Brain microvascular endothelial cell (primary cell): ENCODE data around the gene TMEM171.

Experiments
- DNase-seq: peaks from one replicate; pipeline ENCODE4 v3.0.0-alpha.2; 2020
- H3K27ac ChIP-seq: fragments of 250-450 bp; sonication (Bioruptor Pico); 2 replicates; pipeline ENCODE4 v1.5.1; 2020; ENCODE audit warnings: mild to moderate bottlenecking, moderate library complexity
- H3K27me3 ChIP-seq: fragments of 250-450 bp; sonication (Bioruptor Pico); replicated peaks from 2 replicates; pipeline ENCODE4 v1.5.1; 2020; ENCODE audit warnings: mild to moderate bottlenecking
- H3K36me3 ChIP-seq: fragments of 250-450 bp; sonication (Bioruptor Pico); replicated peaks from 2 replicates; pipeline ENCODE4 v1.5.1; 2020; ENCODE audit warnings: mild to moderate bottlenecking
- H3K4me3 ChIP-seq: 2 replicates; pipeline ENCODE4 v1.5.1; 2011; ENCODE audit warnings: low read depth, mild to moderate bottlenecking, control low read depth, low read length, moderate library complexity
- in situ Hi-C: cut with HindIII; loops from 2 replicates; pipeline ENCODE4 v1.10.0; 2017; ENCODE audit warnings: low sequenced_read_pairs, low pct_ligation_motif_present
- TF ChIP-seq, protein P1 (sequence below): IDR thresholded peaks from 2 replicates; pipeline ENCODE4 v1.5.1; 2011; ENCODE audit warnings: low read depth, mild to moderate bottlenecking, moderate library complexity, low read length, control low read depth, inconsistent platforms; ENCODE audit errors: missing control alignments

Gene TMEM171, protein sequence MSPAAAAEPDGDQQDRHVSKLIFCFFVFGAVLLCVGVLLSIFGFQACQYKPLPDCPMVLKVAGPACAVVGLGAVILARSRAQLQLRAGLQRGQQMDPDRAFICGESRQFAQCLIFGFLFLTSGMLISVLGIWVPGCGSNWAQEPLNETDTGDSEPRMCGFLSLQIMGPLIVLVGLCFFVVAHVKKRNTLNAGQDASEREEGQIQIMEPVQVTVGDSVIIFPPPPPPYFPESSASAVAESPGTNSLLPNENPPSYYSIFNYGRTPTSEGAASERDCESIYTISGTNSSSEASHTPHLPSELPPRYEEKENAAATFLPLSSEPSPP

DNA sequence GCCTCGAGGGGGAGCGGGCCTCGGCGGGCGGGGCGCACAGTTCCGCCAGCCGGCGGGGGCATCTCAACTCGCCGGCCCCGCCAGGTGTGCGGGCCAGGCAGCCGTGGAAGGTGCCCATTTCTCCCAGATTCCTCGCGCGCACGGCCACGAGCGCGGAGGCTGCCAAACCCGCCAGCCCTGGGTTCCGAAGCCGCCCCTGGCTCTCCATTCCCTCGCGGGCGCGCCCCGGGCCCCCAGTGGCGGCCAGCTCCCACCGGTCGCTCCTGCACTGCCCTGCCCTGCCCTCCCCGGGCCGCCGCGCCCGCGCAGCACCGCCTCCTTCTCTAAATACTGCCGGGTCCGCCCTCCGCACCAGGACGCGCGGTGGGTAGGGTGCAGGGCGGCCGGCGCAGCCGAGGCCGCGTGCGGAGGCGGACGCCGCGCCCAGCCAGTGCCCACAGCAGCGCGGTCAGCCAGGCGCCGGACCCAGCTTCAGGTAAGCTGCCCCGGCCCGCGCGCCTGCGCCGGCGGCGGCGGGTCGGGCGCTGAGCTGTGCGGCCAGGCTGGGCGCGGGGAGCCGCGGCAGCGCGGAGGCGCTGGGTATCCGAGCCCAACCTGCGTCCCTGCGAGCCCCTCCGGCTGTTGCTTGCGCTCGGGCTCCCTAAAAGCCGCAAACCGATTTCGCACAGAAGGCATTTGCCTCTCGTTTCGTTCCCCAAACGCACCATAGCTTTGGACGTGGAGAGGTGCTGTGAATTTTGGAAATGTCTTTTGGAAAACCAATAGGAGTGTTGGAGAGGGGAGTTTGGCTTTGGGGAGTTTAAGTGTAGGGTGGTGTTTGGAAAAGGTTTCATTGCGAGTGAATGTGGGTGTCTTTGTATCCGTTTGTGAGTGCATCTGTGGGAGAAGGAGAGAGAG, at the start of gene TMEM171:
TMEM171 (plus strand) TSS at position 354 of the 897 bp plus-strand sequence. CDS start 2,799 bp downstream, outside the sequence.
- peak within 1 kb of the TSS; percentile 32 for H3K27ac ChIP-seq
- TF ChIP-seq, protein P1, sequence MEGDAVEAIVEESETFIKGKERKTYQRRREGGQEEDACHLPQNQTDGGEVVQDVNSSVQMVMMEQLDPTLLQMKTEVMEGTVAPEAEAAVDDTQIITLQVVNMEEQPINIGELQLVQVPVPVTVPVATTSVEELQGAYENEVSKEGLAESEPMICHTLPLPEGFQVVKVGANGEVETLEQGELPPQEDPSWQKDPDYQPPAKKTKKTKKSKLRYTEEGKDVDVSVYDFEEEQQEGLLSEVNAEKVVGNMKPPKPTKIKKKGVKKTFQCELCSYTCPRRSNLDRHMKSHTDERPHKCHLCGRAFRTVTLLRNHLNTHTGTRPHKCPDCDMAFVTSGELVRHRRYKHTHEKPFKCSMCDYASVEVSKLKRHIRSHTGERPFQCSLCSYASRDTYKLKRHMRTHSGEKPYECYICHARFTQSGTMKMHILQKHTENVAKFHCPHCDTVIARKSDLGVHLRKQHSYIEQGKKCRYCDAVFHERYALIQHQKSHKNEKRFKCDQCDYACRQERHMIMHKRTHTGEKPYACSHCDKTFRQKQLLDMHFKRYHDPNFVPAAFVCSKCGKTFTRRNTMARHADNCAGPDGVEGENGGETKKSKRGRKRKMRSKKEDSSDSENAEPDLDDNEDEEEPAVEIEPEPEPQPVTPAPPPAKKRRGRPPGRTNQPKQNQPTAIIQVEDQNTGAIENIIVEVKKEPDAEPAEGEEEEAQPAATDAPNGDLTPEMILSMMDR, result no peak
- no peaks in the 10 kb centered on the region for H3K27me3 ChIP-seq
- peaks cover 19% of the 10 kb centered on the region for H3K36me3 ChIP-seq
- peak within 1 kb of the TSS; percentile 79 for H3K4me3 ChIP-seq
- peak; percentile 20 for DNase-seq
- in situ Hi-C loops, result no loop called here

DNA sequence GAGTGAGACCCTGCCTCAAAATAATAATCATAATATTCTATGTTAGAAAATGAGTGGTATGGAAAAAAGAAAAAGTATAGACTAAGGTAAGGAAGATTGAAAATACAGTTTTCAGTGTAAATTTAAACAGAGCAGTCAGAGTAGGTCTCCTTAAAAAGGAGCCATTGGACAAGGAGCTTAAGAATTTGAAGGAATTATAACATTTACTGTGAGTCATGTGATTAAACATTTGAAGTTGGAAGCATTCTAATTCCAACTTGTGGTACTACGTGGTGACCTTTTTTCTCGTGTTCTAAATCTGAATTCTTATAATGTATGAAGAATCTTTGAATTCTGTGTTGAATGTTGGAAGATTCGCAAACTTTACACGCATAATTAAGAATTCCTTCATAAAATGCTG, 39.3 kb upstream of the TMEM171 start:
- TF ChIP-seq, protein P1, result no peak
- no peak for DNase-seq
- H3K4me3 ChIP-seq, result no peak overlapping the region
- in situ Hi-C loops, result no loop called here
- H3K27me3 ChIP-seq, result no peaks in the 10 kb centered on the region
- H3K27ac ChIP-seq, result no peak overlapping the region
- H3K36me3 ChIP-seq, result peaks cover 9% of the 10 kb centered on the region

DNA sequence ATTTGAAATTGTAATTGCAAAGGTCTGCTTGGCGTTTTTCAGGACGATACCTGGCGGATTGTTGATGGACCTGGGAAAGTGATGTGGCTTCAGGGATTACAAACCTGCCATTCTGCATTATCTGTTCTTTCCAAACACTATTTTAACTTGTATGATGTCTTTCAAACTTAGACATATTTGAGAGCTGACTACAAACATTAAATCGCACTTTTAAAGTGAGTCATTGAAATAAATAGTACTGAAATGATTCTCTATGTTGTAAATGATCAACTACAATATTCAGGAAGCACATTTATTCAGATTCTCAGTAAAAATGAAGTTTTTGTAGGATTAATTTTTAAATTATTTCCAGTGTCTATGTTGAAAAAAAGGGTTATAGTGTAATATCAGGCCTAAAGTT, 32.3 kb upstream of the TMEM171 start:
- Histone ChIP-seq H3K4me3 (no peak overlapping the region), H3K27ac (no peak overlapping the region), H3K27me3 (no peaks in the 10 kb centered on the region), H3K36me3 (peaks cover 7% of the 10 kb centered on the region)
- TF ChIP-seq, protein P1, result no peak
- no peak for DNase-seq
- in situ Hi-C loops, result no loop called here

DNA sequence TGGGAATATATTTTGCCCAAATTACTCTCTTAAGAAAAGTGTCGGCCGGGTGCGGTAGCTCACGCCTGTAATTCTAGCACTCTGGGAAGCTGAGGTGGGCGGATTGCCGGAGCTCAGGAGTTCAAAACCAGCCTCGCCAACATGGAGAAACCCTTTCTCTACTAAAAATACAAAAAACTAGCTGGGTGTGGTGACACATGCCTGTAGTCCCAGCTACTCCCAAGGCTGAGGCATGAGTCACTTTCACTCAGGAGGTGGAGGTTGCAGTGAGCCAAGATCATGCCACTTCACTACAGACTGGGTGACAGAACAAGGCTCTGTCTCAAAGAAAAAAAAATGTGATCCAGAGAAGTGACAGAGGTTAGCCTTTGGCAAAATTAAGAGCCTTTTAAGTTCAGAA, 26.4 kb upstream of the TMEM171 start:
- Histone ChIP-seq H3K27me3 (no peaks in the 10 kb centered on the region), H3K27ac (peak overlapping the region; percentile 18), H3K4me3 (no peak overlapping the region), H3K36me3 (no peaks in the 10 kb centered on the region)
- DNase-seq, result peak; percentile 85
- in situ Hi-C loops, result no loop called here
- TF ChIP-seq, protein P1, result no peak

DNA sequence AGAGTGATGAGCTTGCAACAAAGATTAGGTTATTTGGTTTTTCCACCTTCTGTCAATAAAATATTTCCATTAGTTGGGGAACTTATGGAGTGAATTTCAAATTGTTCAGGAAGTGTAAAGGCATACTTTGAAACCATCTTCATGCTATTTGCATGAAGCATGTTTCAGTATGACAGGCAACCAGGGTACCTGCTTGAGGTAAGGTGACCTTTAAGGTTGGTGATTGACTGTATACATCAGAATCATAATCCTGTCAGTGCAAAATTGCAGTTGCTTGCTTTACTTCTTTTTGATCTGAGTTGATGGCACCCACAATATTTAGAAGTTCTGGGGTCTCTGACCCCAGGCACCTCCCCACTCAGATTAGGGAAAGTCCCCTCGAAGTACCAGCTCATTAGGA, 26.0 kb upstream of the TMEM171 start:
- H3K36me3 ChIP-seq, result no peaks in the 10 kb centered on the region
- no peak overlapping the region for H3K4me3 ChIP-seq
- TF ChIP-seq, protein P1, result no peak
- no peaks in the 10 kb centered on the region for H3K27me3 ChIP-seq
- in situ Hi-C loops, result no loop called here
- no peak for DNase-seq
- H3K27ac ChIP-seq, result no peak overlapping the region
